Spleen (tissue), 11 donors: ENCODE results near the gene MMP20. TPM values are rescaled to one million over a fixed set of nuclear protein-coding genes. Genes with fewer than 3 reads are reported as not detected.

Source experiments
- DNase-seq: peaks from one replicate; pipeline ENCODE4 v3.0.0-alpha.2; 2020
- H3K27ac ChIP-seq, 8 donors: fragments of 200-600 bp; sonication (generic) in 7 of 8; 1 replicate in 4 of 8; 2 replicates in 4 of 8; pipeline versions ENCODE4 v1.5.0 to v1.8.0; 2016 to 2021; ENCODE audit warnings: inconsistent platforms in 4 of 8, mild to moderate bottlenecking in 4 of 8, moderate library complexity in 1 of 8
- H3K27me3 ChIP-seq, 7 donors: fragments of 200-600 bp; sonication (generic) in 6 of 7; replicated peaks in 1 of 7; 1 replicate in 4 of 7; 2 replicates in 3 of 7; pipeline versions ENCODE4 v1.5.0 to v1.8.0; 2016 to 2021; ENCODE audit warnings: inconsistent platforms in 3 of 7, mild to moderate bottlenecking in 1 of 7
- H3K36me3 ChIP-seq, 6 donors: fragments of 200-600 bp; sonication (generic) in 5 of 6; 1 replicate in 4 of 6; 2 replicates in 2 of 6; pipeline versions ENCODE4 v1.5.0 to v1.8.0; 2016 to 2021; ENCODE audit warnings: inconsistent platforms in 2 of 6
- H3K4me1 ChIP-seq, 6 donors: fragments of 200-600 bp; sonication (generic) in 5 of 6; 1 replicate in 3 of 6; 2 replicates in 3 of 6; pipeline versions ENCODE4 v1.5.0 to v1.8.0; 2016 to 2021; ENCODE audit warnings: inconsistent platforms in 3 of 6
- H3K4me3 ChIP-seq, 8 donors: fragments of 200-600 bp; sonication (generic) in 7 of 8; 1 replicate in 4 of 8; 2 replicates in 4 of 8; pipeline versions ENCODE4 v1.5.0 to v1.8.0; 2016 to 2021; ENCODE audit warnings: inconsistent platforms in 4 of 8, mild to moderate bottlenecking in 4 of 8, moderate library complexity in 2 of 8
- H3K9me3 ChIP-seq, 8 donors: fragments of 200-600 bp; sonication (generic) in 7 of 8; 1 replicate in 4 of 8; 2 replicates in 4 of 8; pipeline versions ENCODE4 v1.5.0 to v1.8.0; 2016 to 2021; ENCODE audit warnings: inconsistent platforms in 4 of 8
- CTCF ChIP-seq, 11 experiments: fragments of 200-600 bp in 7 of 11; fragments of 450-650 bp in 4 of 11; sonication (generic) in 4 of 11; IDR thresholded peaks in 8 of 11; conservative IDR thresholded peaks in 3 of 11; 1 replicate in 7 of 11; 2 replicates in 4 of 11; pipeline versions ENCODE4 v1.4.0 to v1.8.0; 2016 to 2021; ENCODE audit warnings: antibody characterized with exemption in 11 of 11, inconsistent platforms in 4 of 11, mild to moderate bottlenecking in 1 of 11
- POLR2A ChIP-seq, 3 donors: fragments of 450-650 bp; IDR thresholded peaks; one replicate each; pipeline ENCODE4 v1.5.1; 2017; ENCODE audit warnings: antibody characterized with exemption in 3 of 3, mild to moderate bottlenecking in 1 of 3
- POLR2AphosphoS5 ChIP-seq, 3 donors: sonication (generic); formaldehyde crosslinking; IDR thresholded peaks; one replicate each; pipeline ENCODE4 v1.5.1; 2017; ENCODE audit warnings: antibody characterized with exemption in 3 of 3
- WGBS, 5 donors: extraction: QIAGEN DNeasy Blood & Tissue Kit in 3 of 5; methylation state at CpG; one replicate each; pipeline versions ENCODE4 v1.1.5 to v1.1.7; 2013 to 2018; 5-methylcytosine and 5-hydroxymethylcytosine counted together
- intact Hi-C: fragments of 100-400 bp; cut with DNase I; formaldehyde crosslinking; loops from one replicate; pipeline ENCODE4 v1.15.0; 2023; ENCODE audit warnings: low total_unique reads
- polyA plus RNA-seq, 3 donors: library from polyadenylated mRNA; stranded (reverse); fragments of 200-250 nt; gene quantifications; one replicate each; pipeline ENCODE4 v1.2.1, GENCODE V29; 2013
- total RNA-seq, 7 donors: library from RNA; depleted of rRNA in 3 of 7; stranded (reverse); fragments of >200 nt in 3 of 7; fragmentation: NEBNext Ultra II Directional in 4 of 7; extraction: Animal tissue kit (Norgen Biotek cat#: 25700) in 4 of 7; gene quantifications; one replicate each; pipeline versions ENCODE4 v1.1.0 to v1.2.1, GENCODE V29; 2016 to 2021
- donor health status: healthy with polysubstance abuse.
- donor health status: DM: no; HTN: no; CAD: no; lungs with moderate emphysema.
- donor health status: DM: no; HTN: no; CAD: no.
- donor health status: Bipolar disorder and iron deficiency.
- donor health status: healthy.
- donor health status: DM: no; HTN: no; CAD: no.
- donor health status: DM: yes; HTN: yes; CAD: no.

The MMP20 gene
- total and polyA plus RNA-seq, 10 donors = 0.11 TPM; not detected in 9

DNA sequence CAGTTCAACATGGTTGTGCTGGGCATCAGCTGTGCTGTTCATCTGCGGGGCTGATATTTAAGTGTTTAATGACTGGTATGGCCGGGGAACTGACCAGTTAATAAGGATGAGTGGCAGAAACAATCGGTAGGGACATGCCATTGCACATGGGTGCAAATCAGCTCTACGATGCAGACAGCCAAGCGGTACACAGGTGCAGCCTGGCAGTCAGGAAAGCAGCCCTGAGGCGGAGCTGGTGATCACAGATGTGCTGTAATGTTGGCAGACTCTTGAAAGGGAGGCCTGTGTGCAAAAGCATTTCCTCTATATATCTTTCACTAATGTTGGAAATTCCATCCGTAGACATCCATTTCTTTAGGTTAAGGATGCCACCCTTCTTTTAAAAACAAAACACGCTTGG, 1.1 kb downstream of the MMP20 start:
- 83 to 92% (median 85%) methylated on average over 8 of the region's 8 CpGs for WGBS, 5 donors
- intact Hi-C loops = no loop called here
- H3K27me3 ChIP-seq = no peaks in the 10 kb centered on the region
- H3K4me1 ChIP-seq = no peaks in the 10 kb centered on the region
- no peak overlapping the region for H3K27ac ChIP-seq
- no peak for DNase-seq
- no peak overlapping the region for H3K4me3 ChIP-seq
- TF ChIP-seq POLR2AphosphoS5 (IDR thresholded peaks at IDR 0.05) = no peak
- TF ChIP-seq POLR2A (IDR thresholded peaks at IDR 0.05) = no peak
- TF ChIP-seq CTCF (IDR thresholded peaks at IDR 0.05 in 8 of 11, conservative IDR thresholded peaks at IDR 0.05 in 3 of 11) = no peak
- no peaks in the 10 kb centered on the region for H3K9me3 ChIP-seq
- H3K36me3 ChIP-seq = no peaks in the 10 kb centered on the region

DNA sequence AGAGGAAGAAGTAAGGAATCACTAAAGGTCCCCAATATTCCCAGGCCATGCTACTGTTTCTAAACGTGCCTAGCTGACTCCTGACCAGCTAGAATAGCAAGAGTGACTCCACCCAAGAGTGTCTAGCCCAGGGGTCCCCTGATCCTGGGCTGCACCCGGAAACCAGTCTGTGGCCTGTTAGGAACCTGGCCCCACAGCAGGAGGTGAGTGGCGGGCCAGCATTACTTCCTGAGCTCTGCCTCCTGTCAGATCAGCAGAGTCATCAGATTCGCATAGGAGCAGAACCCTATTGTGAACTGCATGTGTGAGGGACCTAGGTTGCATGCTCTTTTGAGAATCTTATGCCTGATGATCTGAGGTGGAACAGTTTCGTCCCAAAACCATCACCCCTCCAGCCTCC, 2.0 kb downstream of the MMP20 start:
- no peak for TF ChIP-seq POLR2A (IDR thresholded peaks at IDR 0.05)
- TF ChIP-seq CTCF (IDR thresholded peaks at IDR 0.05 in 8 of 11, conservative IDR thresholded peaks at IDR 0.05 in 3 of 11) = no peak
- TF ChIP-seq POLR2AphosphoS5 (IDR thresholded peaks at IDR 0.05) = no peak
- H3K27me3 ChIP-seq = no peaks in the 10 kb centered on the region
- H3K27ac ChIP-seq = no peak overlapping the region
- 72 to 81% (median 76%) methylated on average over 5 of the region's 5 CpGs for WGBS, 5 donors
- no peaks in the 10 kb centered on the region for H3K4me1 ChIP-seq
- H3K4me3 ChIP-seq = no peak overlapping the region
- H3K36me3 ChIP-seq = no peaks in the 10 kb centered on the region
- no peaks in the 10 kb centered on the region for H3K9me3 ChIP-seq
- no peak for DNase-seq
- intact Hi-C loops = no loop called here

DNA sequence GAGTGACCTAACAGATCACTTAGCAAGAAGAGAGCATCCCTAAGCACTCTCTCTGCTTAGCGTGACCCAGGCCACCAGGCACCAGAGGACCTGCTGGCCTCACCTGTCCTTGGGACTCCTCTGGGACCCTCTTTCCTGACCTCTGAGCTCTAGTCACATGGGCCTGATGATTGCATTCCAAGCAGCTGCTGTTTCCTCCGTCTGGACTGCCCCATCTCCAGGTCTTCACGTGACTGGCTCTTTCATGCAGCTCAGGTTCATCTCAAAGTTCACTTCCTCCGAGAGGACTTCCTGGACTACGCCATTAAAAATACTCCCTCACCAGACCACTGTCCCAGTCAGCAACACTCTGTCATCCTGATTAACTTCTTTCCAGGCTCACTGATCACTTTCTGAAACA, 2.9 kb downstream of the MMP20 start:
- TF ChIP-seq POLR2AphosphoS5 (IDR thresholded peaks at IDR 0.05) (no peak), POLR2A (IDR thresholded peaks at IDR 0.05) (no peak), CTCF (IDR thresholded peaks at IDR 0.05 in 8 of 11, conservative IDR thresholded peaks at IDR 0.05 in 3 of 11) (no peak)
- DNase-seq = no peak

DNA sequence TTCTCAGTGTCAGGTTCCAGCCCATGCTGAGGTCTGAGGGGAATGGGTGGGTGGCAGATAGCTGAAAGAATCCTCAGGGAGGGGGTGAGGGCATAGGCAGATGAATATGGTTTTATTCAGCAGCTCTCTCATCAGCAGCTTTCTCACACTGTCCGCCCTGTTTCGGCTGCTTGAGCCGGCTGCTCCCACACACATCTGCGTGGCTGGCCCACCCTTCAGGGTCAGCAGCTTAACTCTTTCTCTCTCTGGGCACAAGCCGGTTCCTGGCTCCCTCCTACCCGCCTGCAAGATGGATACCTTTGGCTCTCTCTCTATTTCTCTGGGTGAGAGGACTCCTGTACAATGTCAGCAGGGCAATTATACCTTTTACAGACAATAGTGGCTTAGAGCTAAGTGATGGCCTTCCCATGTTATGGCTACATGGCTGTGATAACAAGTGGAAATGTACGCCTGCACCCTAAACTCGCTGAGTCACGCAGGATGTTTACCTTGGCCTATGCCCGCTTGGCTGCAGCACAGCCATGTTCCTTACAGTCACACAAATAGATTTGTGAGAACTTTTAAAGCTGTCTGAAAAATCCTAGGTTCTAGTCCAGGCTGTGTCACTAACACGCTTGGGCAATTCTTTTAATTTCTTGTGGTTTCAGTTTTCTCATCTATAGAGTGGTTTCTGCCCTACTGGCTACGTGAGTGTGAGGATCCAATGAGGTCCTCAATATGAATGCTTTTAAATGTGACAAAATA, 4.1 kb downstream of the MMP20 start:
- no peak overlapping the region for H3K27ac ChIP-seq
- TF ChIP-seq POLR2AphosphoS5 (IDR thresholded peaks at IDR 0.05) (no peak), POLR2A (IDR thresholded peaks at IDR 0.05) (no peak), CTCF (IDR thresholded peaks at IDR 0.05 in 8 of 11, conservative IDR thresholded peaks at IDR 0.05 in 3 of 11) (no peak)
- intact Hi-C loops = no loop called here
- no peak overlapping the region for H3K4me3 ChIP-seq
- no peaks in the 10 kb centered on the region for H3K36me3 ChIP-seq
- 75 to 83% (median 80%) methylated on average over 12 of the region's 12 CpGs for WGBS, 5 donors
- H3K27me3 ChIP-seq = no peaks in the 10 kb centered on the region
- no peaks in the 10 kb centered on the region for H3K9me3 ChIP-seq
- DNase-seq = no peak
- no peaks in the 10 kb centered on the region for H3K4me1 ChIP-seq

More for the DNA sequence above, 2.9 kb downstream of the MMP20 start:
- H3K27me3 ChIP-seq = no peaks in the 10 kb centered on the region
- H3K4me3 ChIP-seq = no peak overlapping the region
- no peaks in the 10 kb centered on the region for H3K9me3 ChIP-seq
- intact Hi-C loops = no loop called here
- no peaks in the 10 kb centered on the region for H3K4me1 ChIP-seq
- WGBS, 5 donors = 67 to 81% (median 72%) methylated on average over 5 of the region's 5 CpGs
- H3K27ac ChIP-seq = no peak overlapping the region
- H3K36me3 ChIP-seq = no peaks in the 10 kb centered on the region
